Stimulated activated memory B cell treated with anti-CD40 and anti-IgM and Interleukin-4, amounts not matched to agents 10 μg/mL and 1 μg/mL and 100 μg/mL, for 72 hours (primary cell): ENCODE data around the gene CDK6.

Source experiments
- ATAC-seq: fragments of 150-1000 bp; cut with Tn5 transposase; 2 replicates; pipeline ENCODE4 v1.10.0; 2021
- H3K27ac Mint-ChIP-seq: one replicate; pipeline ENCODE4 v1.8.0; 2022; ENCODE audit warnings: mild to moderate bottlenecking, mixed read lengths
- H3K27me3 Mint-ChIP-seq: one replicate; pipeline ENCODE4 v1.8.0; 2022; ENCODE audit warnings: mixed read lengths
- H3K36me3 Mint-ChIP-seq: one replicate; pipeline ENCODE4 v1.8.0; 2022; ENCODE audit warnings: mixed read lengths
- H3K4me1 Mint-ChIP-seq: one replicate; pipeline ENCODE4 v1.8.0; 2022; ENCODE audit warnings: mixed read lengths
- H3K4me3 Mint-ChIP-seq: one replicate; pipeline ENCODE4 v1.8.0; 2022; ENCODE audit warnings: mild to moderate bottlenecking, moderate library complexity, mixed read lengths
- H3K9me3 Mint-ChIP-seq: one replicate; pipeline ENCODE4 v1.8.0; 2022; ENCODE audit warnings: mixed read lengths

CDK6 gene

DNA sequence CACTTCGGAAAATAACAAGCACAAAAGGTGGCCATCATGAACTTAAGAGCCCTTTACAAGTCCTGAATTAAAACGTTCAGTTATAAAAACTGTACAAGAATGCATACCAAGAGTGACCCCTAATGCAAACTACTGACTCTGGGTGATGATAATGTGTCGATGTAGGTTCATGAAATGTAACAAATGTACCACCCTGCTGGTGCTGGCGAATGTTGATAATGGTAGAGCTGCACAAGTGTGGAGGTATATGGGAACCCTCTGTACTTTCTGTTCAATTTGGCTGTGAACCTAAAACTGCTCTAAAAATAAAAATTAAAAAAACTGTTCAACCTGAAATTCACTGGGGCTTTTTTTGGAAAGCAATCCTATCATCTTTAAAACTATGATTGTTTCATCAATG, 249.5 kb downstream of the CDK6 start:
- Mint-ChIP-seq H3K9me3 (peaks cover 3% of the 10 kb centered on the region), H3K4me3 (no peak overlapping the region), H3K27ac (peak overlapping the region; percentile 14), H3K4me1 (peaks cover 46% of the 10 kb centered on the region), H3K36me3 (peaks cover 18% of the 10 kb centered on the region), H3K27me3 (no peaks in the 10 kb centered on the region)
- ATAC-seq, result no peak

DNA sequence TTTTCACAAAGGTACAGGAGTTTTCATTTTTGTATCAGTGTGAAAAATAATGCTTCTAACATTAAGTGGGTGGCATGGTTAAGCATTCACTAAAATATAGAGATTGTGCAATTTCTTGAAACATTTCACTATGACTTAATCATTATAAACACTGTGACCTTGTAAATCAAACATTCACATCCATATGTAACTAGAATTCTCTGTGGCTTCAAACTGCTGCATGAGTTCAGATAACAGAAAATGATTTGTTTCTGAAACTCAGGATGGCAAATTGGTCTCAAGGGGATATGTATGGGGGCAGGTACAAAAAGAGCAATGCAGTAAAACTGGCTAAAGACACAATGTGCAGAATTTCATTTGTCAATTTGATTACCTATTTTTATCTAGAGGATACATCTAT, 250.0 kb downstream of the CDK6 start:
- H3K4me1 Mint-ChIP-seq, result peaks cover 46% of the 10 kb centered on the region
- H3K36me3 Mint-ChIP-seq, result peaks cover 18% of the 10 kb centered on the region
- no peak overlapping the region for H3K4me3 Mint-ChIP-seq
- H3K9me3 Mint-ChIP-seq, result peaks cover 3% of the 10 kb centered on the region
- H3K27ac Mint-ChIP-seq, result peak overlapping the region; percentile 14
- ATAC-seq, result no peak
- no peaks in the 10 kb centered on the region for H3K27me3 Mint-ChIP-seq

DNA sequence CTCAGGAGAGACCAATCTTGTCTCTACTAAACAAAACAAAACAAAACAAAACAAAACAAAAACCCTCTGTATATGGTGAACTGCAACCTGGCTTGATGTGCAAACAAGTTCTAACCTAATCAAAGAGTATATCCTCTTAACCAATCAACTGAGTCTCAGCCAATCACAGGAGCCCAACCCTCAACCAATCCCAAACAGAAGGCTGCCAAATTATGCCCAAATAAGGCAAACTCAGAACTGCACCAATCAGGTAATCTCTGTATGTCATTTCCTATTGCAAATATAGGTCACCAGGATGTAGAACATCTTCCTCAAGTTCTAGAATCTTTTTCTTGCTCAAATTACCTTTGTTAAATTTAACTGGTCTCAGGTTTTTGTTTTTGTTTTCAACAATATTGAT, 251.4 kb downstream of the CDK6 start:
- Mint-ChIP-seq H3K9me3 (peaks cover 3% of the 10 kb centered on the region), H3K36me3 (peaks cover 23% of the 10 kb centered on the region), H3K4me3 (no peak overlapping the region), H3K27ac (peak overlapping the region; percentile 12), H3K27me3 (no peaks in the 10 kb centered on the region), H3K4me1 (peaks cover 46% of the 10 kb centered on the region)
- ATAC-seq, result no peak

DNA sequence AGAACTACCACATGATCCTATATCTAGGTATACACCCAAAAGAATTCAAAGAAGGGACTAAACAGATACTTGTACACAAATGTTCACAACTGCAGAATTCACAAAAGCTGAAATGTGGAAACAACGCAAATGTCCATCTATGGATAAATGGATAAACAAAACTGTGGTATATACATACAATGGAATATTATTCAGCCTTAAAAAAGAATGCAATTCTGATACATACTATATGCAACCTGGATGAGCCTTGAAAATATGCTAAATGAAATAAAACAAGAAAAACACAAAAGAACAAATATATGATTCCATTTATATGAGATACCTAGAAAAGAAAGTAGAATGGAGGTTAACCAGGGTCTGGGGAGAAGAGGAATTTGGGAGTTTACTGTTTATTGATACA, 253.4 kb downstream of the CDK6 start:
- H3K4me3 Mint-ChIP-seq, result no peak overlapping the region
- peaks cover 3% of the 10 kb centered on the region for H3K9me3 Mint-ChIP-seq
- peaks cover 38% of the 10 kb centered on the region for H3K36me3 Mint-ChIP-seq
- H3K27ac Mint-ChIP-seq, result no peak overlapping the region
- no peaks in the 10 kb centered on the region for H3K27me3 Mint-ChIP-seq
- H3K4me1 Mint-ChIP-seq, result peaks cover 30% of the 10 kb centered on the region
- no peak for ATAC-seq

DNA sequence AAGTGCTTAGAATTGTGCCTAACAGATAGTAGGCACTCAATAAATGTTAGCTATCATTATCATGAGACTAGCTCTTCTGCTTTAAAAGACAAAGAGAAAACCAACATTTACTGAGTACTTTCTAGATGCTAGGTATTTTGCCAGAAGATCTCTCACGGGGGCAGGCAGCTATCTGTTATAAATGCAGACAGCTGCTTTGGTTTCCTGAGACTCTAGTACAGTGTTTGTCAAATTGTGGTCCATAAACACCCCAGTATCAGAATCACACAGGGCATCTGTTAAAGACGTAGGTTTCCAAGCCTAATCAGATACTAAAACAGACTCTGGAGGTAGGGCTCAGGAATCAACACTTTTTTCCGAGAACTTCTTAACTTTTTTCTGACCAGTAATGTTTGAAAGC, 260.1 kb downstream of the CDK6 start:
- H3K36me3 Mint-ChIP-seq, result peaks cover 46% of the 10 kb centered on the region
- ATAC-seq, result no peak
- no peaks in the 10 kb centered on the region for H3K9me3 Mint-ChIP-seq
- no peak overlapping the region for H3K4me3 Mint-ChIP-seq
- no peaks in the 10 kb centered on the region for H3K4me1 Mint-ChIP-seq
- H3K27me3 Mint-ChIP-seq, result no peaks in the 10 kb centered on the region
- no peak overlapping the region for H3K27ac Mint-ChIP-seq

DNA sequence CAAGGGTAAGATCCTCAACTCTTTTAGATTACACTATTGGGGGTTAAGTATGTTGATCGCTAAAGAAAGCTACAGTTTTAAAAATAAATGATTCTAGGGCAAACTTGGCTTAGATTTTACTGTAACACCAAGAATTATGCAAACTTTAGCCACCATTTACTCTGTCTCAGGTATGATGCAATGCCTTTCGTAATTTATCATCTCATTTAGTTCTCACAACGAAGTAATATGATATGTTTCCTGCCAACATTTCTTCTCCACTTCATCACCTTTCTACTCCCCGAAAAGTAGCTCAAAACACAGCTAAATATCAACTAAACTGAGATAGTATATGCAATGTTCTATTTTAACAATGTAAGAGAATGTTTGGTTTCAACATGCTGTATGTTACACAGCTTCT, 267.2 kb downstream of the CDK6 start:
- Mint-ChIP-seq H3K9me3 (no peaks in the 10 kb centered on the region), H3K27me3 (no peaks in the 10 kb centered on the region), H3K4me3 (no peak overlapping the region), H3K27ac (no peak overlapping the region), H3K4me1 (no peaks in the 10 kb centered on the region), H3K36me3 (peaks cover 51% of the 10 kb centered on the region)
- ATAC-seq, result no peak

DNA sequence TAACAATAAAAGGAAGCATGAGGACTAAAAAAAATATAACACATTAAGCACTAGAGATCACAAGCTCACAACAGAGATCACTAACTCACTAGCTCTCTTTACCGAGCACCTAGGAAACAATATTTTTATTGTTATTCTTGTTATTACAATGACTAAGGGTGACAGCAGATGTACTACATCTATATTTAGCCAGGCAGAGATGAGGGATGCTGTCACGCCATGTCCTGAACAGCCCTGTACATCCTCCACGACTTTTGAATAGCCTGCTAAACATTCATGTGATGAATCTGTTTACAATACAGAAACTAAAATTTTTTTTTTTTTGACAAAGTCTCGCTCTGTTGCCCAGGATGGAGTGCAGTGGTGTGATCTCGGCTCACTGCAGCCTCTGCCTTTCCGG, 268.9 kb downstream of the CDK6 start:
- ATAC-seq, result no peak
- Mint-ChIP-seq H3K9me3 (no peaks in the 10 kb centered on the region), H3K4me1 (no peaks in the 10 kb centered on the region), H3K4me3 (no peak overlapping the region), H3K27ac (no peak overlapping the region), H3K27me3 (no peaks in the 10 kb centered on the region), H3K36me3 (peaks cover 59% of the 10 kb centered on the region)

DNA sequence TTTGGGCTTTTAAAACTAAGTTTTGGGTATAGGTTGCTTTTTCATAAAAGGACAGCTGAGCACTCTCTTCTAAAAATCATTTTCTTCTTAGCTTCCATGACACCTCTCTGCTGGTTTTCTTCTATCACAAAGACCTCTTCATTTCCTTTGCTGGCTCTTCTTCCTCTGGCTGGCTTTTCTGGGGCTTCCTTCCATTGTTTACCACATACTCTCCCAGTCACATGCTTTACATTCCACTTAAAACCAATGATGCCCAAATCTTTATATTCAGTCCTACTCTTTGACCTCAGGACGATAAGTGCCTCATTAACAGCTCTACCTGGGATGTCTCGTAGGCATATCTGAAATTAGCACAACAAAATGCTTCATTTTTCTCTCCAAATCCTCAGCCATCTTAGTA, 273.0 kb downstream of the CDK6 start:
- Mint-ChIP-seq H3K9me3 (no peaks in the 10 kb centered on the region), H3K4me3 (no peak overlapping the region)

DNA sequence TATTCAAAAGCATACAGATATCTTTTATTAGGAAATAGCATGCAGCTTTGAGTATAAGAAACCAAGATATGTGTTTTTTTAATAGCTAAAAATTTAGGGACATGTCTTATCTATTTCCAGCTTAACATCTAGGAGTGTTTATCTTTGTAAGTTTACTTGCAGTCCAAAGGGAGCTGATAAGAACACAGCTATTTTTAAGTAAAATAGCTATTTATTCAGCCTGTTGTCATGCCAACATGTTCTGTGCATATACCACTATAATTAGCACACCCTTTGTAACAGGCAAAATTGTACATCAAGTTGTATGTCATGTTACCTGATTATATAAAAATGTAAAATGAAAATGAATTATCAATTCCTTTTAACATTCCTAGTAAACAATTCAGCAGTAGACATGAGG, 275.8 kb downstream of the CDK6 start:
- H3K27me3 Mint-ChIP-seq, result no peaks in the 10 kb centered on the region
- no peaks in the 10 kb centered on the region for H3K4me1 Mint-ChIP-seq
- peaks cover 36% of the 10 kb centered on the region for H3K36me3 Mint-ChIP-seq
- H3K4me3 Mint-ChIP-seq, result no peak overlapping the region
- ATAC-seq, result no peak
- H3K27ac Mint-ChIP-seq, result no peak overlapping the region
- H3K9me3 Mint-ChIP-seq, result no peaks in the 10 kb centered on the region

More for the DNA sequence above, 273.0 kb downstream of the CDK6 start:
- Mint-ChIP-seq H3K27me3 (no peaks in the 10 kb centered on the region), H3K36me3 (peaks cover 42% of the 10 kb centered on the region), H3K4me1 (no peaks in the 10 kb centered on the region), H3K27ac (peak overlapping the region; percentile 5)
- ATAC-seq, result no peak

DNA sequence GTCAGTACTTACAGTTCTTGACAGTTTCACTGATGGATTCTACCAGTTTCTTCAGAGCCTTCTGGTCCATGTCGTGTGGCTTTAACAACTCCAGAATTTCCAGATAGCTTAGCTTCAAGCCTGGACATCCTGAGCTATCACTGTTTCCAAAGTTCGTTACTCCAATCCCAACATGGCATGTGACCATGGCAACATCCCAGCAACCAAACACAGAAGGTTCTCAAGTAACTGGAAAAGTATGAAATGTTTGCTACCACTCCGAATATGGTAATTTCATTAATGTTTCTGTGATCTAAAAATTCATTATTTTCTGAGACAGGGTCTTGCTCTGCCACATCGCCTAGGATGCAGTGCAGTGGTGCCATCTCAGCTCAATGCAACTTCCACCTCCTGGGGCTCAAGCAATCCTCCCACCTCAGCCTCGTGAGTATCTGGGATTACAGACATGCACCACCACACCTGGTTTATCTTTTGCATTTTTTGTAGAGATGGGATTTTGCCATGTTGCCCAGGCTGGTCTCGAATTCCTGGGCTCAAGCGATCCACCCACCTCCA, 278.5 kb downstream of the CDK6 start:
- Mint-ChIP-seq H3K4me1 (no peaks in the 10 kb centered on the region), H3K36me3 (peaks cover 13% of the 10 kb centered on the region), H3K27ac (peak overlapping the region; percentile 46), H3K9me3 (no peaks in the 10 kb centered on the region), H3K27me3 (no peaks in the 10 kb centered on the region), H3K4me3 (no peak overlapping the region)
- ATAC-seq, result no peak

DNA sequence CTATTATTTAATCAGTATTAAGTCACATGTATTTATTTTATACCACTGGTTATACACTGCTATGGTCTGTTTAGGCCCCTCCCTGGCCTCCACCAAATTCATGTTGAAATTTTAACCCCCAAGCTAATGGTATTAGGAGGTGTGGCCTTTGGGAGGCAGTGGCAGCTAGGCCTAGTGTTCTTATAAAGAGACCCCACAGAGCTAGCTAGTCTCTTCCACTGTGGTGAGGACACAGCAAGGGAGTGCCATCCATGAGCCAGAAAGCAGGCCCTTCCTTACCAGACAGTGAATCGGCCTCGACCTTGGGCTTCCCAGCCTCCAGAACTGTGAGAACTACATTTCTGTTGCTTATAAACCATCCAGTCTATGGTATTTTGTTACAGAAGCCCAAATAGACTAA, 279.1 kb downstream of the CDK6 start:
- Mint-ChIP-seq H3K4me1 (no peaks in the 10 kb centered on the region), H3K27me3 (no peaks in the 10 kb centered on the region), H3K27ac (no peak overlapping the region), H3K36me3 (peaks cover 9% of the 10 kb centered on the region), H3K9me3 (no peaks in the 10 kb centered on the region), H3K4me3 (no peak overlapping the region)
- no peak for ATAC-seq
